NK-92 treated with Interleukin-12 subunit alpha and Interleukin-12 subunit beta, amount 100 ng/mL, for 24 hours (cell line): Measurements from ENCODE around the gene CLCN2.

Experiments used
- DNase-seq: peaks from one replicate; lab custom pipeline; 2025; lab: John Stamatoyannopoulos, UW

The CLCN2 gene

GRCh38 chr3:184360070-184360928, 1.1 kb downstream of the CLCN2 start:
- no peak for DNase-seq

GRCh38 chr3:184359610-184360009, 1.8 kb downstream of the CLCN2 start:
- DNase-seq: no peak

GRCh38 chr3:184358921-184359350, 2.5 kb downstream of the CLCN2 start:
- DNase-seq: no peak

- DNase-seq: no peak
Measured at GRCh38 chr3:184358124-184358767, 3.2 kb downstream of the CLCN2 start.

- no peak for DNase-seq
Measured at GRCh38 chr3:184357248-184358123, 3.9 kb downstream of the CLCN2 start.

- no peak for DNase-seq
Measured at GRCh38 chr3:184355261-184356040, 6.0 kb downstream of the CLCN2 start.

DNA sequence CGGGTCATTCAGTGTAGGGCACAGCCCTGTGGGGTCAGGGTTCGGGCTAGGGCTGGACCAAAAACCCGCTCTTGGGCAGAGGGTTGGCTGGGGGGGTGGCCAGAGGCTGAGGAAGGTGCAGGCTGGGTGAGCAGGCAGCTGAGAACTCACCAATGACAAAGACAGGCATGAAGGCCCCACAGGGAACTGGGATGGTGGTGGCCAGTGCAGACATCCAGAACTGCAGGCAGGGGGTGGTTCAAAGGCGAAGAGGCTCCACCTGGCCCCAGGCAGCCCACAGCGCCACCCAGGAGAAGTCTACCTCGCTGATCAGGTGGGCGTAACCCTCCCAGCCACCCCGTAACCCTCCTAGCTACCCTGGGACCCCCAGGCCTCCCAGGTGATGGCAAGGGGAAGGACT, 6.7 kb downstream of the CLCN2 start:
- DNase-seq: no peak

GRCh38 chr3:184354121-184354728, 7.2 kb downstream of the CLCN2 start:
- DNase-seq: peak; percentile 23

GRCh38 chr3:184353546-184353941, 7.9 kb downstream of the CLCN2 start:
- DNase-seq: no peak

DNA sequence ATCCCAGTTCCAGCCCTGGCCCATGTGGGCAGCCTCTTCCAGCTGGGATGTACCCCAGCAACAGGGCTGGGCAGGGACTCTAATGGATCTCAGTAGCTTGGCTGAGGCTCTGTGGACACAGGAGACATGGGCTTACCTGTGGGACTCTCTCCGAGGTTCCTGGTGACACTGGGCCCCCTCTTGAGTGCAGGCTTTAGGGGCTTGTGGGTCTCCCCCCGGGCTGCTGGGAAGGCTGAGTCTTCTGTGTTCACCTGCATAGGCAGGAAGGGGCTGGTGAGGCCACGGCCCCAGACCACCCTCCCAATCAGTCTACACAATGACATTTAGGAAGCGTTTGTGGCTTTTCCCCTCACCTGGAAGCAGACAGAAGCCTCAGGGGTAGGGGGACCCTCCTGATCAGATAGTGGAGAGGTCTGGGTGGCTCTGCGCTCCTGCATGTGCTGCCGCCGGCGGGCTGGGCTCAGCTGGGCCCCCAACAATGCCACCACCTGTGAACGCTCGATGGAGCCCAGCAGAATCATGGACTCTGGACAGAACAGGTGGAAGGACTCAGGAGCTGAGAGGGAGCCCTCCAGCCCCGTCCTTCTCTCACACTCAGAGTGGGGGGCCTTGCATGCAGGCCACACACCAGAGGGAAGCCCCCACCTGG, 8.4 kb downstream of the CLCN2 start:
- DNase-seq: no peak

DNA sequence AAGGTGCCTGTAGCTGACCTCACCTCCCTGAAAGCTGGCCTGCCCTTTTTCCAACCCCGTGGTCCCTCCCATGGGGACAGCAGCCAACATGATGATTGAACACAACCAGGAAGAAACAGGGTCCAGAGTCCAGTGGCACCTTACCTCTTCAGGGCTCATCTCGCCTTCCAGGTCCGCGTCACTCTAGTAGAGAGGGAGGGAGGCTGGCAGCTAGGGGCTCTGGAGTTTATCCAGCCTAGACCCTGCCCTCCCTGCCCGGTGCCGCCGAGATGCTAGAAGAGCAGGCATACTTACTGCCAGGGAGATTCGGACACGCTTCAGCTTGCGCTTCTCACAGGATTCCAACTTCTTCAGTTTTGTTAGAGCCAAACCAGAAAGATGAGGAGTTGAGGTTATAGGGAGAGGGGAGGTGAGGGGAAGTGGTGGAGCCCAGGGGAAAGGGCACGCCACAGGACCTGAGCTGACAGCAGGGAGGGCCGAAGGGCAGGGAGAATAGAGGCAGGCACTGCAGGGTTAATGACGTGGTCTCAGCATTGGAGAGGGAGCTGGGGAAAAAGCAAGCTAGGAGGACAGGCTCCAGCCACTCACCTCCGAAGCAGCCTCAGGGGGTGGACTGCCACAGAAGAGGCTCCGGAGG, 9.1 kb downstream of the CLCN2 start:
- no peak for DNase-seq

DNA sequence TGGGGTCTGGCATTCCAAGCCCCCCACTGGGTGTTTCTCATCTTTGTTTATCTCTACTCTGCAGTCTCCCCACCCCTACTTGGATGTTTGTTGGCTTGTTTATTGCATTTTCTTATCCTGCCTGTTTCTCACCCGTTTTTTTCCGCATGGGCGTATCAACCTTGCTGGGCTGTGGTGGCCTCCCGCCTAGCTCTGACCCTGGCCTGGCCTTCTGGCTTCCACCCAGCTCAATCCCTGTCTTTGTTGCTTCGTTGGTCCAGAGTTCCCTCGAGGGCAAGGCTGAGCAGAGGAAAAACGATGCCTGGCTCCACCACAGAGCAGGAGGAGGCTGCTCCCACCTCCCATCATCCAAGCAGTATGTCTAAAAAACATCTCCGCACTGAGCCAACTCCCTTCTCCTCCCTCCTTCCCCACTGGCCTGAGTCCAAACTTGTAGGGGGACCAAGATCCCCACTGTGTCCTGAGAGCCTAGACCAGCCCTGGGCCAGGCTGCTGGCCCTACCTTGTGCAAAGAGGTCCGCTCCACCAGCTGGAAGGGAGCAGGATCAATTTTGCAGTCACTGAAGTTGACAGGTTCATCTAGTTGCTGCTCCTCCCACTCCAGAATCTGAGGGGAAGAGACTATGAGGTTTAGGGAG, 9.8 kb downstream of the CLCN2 start:
- no peak for DNase-seq

- DNase-seq: no peak
Measured at GRCh38 chr3:184350618-184351017, 10.8 kb downstream of the CLCN2 start.

DNA sequence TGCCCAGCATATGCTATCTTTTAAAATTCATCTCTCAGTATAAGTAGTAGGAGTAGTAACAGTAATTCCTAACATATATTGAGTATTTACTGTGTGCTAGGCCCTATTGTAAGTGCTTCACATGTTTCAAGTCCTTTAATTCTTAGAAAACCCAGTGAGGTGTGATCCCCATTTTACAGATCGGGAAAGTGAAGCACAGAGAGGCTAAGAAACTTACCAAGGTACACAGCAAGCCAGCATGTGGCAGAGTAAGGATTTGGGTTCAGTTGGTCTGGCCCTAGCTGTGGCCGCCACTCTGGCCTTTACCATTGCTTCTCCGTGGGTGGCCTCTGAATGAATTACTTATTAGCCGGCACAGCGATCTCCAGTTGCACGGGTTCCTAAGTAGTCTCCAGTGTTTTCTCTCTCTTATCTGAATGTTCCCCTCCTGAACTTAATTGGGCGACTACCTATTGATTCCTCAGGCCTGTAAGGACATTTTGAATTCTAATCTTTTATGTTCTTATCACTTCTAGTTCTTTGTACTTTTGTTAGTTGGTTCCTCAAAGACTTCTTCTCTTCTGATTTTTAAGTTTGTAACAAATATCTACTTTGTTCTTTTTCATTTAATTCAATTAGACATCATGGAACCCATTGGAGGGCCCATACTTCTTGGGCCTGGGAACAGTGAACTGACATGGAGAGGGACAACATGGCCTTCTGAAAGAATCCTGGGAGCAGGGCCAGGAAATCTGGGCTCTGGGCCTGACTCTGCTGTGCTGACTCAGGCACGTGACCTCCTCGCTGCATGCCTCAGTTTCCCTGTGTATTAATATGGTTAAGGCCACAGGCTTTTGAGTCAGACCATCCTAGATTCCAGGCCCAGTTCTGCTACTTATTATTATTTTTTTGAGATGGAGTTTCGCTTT, 11.6 kb downstream of the CLCN2 start:
- DNase-seq: no peak

GRCh38 chr3:184348057-184348382, 13.4 kb downstream of the CLCN2 start:
- no peak for DNase-seq

DNA sequence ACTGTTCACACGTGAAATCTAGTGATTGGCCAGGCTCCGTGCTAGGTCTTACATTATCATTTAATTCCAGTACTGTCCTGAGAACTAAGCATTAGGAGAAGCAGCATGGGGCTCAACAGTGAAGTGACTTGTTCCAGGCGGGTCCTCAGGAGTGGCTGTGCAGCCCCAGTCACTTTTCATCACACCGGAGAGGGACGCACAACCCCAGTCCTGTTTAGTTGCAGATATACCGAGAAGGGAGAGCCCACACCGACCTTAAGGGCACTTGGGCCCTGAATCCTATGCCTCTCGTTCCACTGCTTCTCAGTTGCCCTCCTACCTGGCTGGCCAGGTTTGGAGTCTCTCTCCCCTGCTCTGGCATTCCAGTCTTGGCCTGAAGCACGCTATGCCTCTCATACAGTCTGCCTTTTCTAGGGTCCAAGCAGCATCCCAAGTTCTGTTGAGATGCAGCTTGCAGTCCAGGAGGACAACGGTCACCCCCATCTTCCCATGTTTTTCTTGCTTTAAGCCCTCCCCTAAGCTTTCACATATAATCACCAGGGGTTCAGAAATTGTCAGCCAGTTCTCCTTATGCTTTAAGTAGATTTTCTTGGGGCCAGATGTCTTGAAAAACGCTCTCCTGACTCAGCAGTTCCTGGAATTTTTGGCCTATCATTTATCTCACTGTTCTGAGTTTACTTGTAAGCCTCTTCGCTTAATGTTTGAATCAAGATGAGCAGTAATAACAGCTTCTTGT, 13.9 kb downstream of the CLCN2 start:
- DNase-seq: no peak

DNA sequence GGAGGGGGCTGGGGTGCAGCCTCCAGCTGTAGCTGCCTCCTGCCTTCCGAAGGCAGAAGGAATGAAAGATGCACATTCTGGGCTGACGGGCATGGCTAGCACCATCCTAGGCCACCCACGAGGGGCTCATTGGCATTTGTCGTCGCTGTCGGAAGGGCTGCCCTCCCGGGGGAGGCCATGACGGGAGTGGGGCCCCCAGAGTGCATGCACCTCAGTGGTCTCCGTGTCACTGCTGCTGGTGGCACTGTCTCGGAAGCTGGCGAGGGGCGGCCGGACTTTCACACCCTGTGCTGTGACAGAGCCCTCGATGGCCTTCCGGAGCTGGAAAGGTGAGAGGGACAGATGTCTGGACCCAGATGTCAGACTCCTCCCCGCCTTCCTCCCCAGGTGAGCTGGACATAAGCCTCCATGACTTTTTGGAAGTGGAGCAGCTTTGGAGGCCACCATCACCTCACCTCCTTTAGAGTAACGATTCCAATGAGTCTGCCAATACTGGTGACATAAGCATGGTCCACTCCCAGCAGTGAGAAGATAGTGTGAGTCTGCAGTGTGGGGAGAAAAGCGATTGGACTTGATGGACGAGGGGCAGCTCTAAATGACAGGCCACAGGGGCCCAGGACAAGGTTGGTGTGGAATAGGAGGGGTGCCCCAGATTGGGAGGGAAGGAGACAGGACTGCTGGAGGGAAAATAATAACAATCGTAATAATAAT, 14.8 kb downstream of the CLCN2 start:
- DNase-seq: no peak
